ENCODE measurements around the gene RPIA.
"Not testable (repeated sequence)": the region's sequence is repeated elsewhere in the genome, so short reads cannot be mapped to it uniquely, and the experiment has no call there.

RPIA gene

GRCh38 chr2:88797164-88797563 is 105.7 kb downstream of the RPIA start:
- DNase-seq, result not testable (repeated sequence)

All from retina (tissue), 1 donor.